GM20000 (cell line): ENCODE data around the gene KCNK18.

Experiments used
- DNase-seq: peaks from one replicate; pipeline ENCODE4 v3.0.0; 2012; ENCODE audit warnings: low spot score
- TF ChIP-seq, protein P1 (sequence below): IDR thresholded peaks from 2 replicates; pipeline ENCODE4 v1.5.1; 2012; ENCODE audit warnings: mild to moderate bottlenecking, control low read depth; ENCODE audit errors: extremely low read depth, missing control alignments

Gene KCNK18

DNA sequence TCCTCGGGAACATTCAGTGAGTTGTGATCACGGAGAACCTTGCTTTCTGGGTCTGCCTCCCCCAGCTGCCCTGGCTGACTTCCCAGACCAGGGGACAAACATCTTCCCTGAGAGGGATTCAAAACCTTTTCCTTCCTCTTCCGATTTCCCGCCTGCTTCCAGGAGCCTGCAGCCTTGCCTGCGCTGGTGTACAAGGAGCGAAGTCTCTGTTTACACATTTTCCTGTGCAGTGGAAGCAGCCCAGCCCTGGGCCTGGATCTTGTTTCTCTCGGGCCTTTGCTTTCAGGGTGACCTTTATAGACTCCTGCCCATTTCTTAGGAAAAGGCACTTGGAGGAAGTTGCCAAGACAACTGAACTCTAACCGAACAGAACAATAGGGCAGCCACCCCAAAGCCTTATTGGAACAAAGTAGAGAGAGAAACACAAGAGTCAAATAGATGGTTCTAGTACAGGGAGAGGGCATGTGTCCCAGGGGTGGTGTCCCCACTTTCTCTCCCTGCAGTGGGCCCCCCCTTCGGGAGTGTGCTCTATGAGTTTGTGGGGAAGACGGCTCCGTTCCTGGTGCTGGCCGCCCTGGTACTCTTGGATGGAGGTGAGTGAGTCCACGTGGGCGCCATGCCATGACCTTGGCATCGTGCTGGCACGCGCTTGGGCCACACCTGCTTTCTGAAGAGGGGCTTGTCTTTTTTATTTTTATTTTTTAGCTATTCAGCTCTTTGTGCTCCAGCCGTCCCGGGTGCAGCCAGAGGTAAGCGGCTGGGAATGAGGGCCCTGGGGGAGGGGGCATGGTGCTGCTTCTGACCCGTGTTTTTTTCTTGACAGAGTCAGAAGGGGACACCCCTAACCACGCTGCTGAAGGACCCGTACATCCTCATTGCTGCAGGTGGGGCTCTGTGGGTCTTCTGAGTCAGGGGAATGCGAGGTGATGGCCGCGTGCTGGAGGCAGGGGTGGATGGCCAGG lies 57.8 kb downstream of the KCNK18 start:
- DNase-seq: no peak
- TF ChIP-seq, protein P1, sequence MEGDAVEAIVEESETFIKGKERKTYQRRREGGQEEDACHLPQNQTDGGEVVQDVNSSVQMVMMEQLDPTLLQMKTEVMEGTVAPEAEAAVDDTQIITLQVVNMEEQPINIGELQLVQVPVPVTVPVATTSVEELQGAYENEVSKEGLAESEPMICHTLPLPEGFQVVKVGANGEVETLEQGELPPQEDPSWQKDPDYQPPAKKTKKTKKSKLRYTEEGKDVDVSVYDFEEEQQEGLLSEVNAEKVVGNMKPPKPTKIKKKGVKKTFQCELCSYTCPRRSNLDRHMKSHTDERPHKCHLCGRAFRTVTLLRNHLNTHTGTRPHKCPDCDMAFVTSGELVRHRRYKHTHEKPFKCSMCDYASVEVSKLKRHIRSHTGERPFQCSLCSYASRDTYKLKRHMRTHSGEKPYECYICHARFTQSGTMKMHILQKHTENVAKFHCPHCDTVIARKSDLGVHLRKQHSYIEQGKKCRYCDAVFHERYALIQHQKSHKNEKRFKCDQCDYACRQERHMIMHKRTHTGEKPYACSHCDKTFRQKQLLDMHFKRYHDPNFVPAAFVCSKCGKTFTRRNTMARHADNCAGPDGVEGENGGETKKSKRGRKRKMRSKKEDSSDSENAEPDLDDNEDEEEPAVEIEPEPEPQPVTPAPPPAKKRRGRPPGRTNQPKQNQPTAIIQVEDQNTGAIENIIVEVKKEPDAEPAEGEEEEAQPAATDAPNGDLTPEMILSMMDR: no peak

DNA sequence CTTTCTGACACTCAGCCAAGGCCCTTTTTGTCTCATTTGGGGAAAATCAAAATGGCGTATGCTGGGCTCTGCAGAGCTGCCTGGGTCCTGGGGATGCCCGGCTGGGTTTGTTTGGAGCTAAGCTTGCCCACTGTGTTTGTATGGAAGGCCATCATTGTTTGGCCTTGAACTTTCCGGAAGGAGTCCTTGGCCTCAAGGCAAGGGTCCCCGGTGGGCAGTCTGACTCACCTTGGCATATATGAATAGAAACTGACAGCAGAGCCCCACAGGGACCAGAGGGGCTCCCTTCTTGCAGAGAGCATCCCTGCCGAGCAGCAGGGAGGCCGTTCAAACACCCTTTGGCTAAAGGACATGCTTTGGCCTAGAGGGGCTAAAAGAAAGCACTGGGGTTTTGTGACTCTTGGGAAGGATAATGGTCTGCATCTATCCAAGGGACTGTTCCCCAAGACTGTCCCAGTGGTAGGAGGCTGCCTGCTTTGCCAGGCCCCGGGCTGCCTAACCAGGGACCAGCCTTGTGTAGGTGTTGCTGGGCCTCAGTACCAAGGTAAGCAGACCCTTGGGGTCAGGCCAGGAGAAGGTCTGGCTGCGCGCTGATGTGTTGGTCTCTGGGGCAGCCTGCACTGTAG lies 58.7 kb downstream of the KCNK18 start:
- DNase-seq: no peak
- TF ChIP-seq, protein P1: no peak

GRCh38 chr10:117256910-117257309 lies 59.6 kb downstream of the KCNK18 start:
- no peak for DNase-seq
- TF ChIP-seq, protein P1: no peak

DNA sequence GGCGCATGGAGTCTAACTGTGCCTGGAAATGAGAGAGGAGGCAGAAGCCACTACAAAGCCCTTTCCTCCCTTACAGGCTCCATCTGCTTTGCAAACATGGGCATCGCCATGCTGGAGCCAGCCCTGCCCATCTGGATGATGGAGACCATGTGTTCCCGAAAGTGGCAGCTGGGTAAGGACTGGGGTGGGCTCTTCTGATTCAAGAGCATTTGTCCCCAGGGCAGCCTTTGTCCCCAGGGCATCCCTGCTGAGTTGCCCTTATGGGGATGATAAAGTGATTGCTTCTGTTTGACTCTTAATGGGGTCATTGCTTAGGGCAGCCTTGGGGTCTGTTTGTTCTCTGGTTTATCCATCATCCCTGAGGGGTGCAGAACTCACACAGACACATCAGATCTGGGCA lies 60.4 kb downstream of the KCNK18 start:
- TF ChIP-seq, protein P1: no peak
- DNase-seq: no peak

GRCh38 chr10:117259279-117259678 lies 62.0 kb downstream of the KCNK18 start:
- no peak for DNase-seq

More at GRCh38 chr10:117259279-117259678, 62.0 kb downstream of the KCNK18 start:
- TF ChIP-seq, protein P1: no peak
